ENCODE measurements around the gene ERP44.

DNA sequence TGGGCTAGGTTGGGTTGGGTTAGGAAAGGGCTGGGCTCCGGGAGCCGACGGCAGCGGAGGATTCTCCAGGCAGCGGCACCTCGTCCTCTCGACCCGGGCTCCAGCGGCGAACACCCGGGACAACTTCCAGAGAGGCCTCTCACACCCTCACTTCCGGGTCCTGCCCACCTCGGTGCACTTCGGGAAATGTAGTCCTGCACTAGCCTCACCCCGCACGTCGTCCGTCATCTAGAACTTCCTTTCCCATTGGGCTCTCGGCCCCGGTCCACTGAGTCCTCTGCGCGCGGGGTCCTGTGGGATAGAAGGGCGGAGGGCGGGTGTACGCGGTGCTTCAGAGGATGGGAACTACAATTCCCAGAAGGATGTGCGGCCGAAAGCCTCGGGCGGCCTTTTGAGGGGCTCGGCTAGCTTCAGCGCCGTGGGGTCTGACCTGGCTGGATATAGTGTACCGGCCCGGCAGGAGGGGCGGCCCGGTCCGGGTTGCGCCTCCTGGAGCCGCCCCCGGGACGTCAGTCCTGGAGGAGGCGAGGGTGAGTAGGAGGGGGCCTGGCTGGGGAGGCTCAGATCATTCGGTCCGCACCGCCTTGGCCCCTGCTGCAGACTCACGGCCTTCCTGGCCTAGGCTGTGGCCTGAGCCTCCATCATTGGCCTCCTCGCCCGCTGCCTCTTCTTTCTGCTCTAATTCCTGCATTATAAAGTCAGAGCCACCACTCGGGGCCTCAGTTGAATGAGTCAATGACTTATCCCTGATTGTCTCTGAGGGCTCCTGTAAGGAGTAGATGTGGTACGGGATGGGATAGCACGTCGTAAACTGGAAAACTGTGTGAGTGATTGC is at the start of gene ERP44, which contains the start of gene INVS:
- peak; percentile 85 to 87 (median 86) for TF ChIP-seq POLR2AphosphoS5 (IDR thresholded peaks at IDR 0.05)
- TF ChIP-seq, protein P1, sequence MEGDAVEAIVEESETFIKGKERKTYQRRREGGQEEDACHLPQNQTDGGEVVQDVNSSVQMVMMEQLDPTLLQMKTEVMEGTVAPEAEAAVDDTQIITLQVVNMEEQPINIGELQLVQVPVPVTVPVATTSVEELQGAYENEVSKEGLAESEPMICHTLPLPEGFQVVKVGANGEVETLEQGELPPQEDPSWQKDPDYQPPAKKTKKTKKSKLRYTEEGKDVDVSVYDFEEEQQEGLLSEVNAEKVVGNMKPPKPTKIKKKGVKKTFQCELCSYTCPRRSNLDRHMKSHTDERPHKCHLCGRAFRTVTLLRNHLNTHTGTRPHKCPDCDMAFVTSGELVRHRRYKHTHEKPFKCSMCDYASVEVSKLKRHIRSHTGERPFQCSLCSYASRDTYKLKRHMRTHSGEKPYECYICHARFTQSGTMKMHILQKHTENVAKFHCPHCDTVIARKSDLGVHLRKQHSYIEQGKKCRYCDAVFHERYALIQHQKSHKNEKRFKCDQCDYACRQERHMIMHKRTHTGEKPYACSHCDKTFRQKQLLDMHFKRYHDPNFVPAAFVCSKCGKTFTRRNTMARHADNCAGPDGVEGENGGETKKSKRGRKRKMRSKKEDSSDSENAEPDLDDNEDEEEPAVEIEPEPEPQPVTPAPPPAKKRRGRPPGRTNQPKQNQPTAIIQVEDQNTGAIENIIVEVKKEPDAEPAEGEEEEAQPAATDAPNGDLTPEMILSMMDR (IDR thresholded peaks at IDR 0.05) = no peak

Data from breast epithelium (tissue), 3 donors.